ENCODE measurements around the gene AKAP12.

Gene AKAP12, protein sequence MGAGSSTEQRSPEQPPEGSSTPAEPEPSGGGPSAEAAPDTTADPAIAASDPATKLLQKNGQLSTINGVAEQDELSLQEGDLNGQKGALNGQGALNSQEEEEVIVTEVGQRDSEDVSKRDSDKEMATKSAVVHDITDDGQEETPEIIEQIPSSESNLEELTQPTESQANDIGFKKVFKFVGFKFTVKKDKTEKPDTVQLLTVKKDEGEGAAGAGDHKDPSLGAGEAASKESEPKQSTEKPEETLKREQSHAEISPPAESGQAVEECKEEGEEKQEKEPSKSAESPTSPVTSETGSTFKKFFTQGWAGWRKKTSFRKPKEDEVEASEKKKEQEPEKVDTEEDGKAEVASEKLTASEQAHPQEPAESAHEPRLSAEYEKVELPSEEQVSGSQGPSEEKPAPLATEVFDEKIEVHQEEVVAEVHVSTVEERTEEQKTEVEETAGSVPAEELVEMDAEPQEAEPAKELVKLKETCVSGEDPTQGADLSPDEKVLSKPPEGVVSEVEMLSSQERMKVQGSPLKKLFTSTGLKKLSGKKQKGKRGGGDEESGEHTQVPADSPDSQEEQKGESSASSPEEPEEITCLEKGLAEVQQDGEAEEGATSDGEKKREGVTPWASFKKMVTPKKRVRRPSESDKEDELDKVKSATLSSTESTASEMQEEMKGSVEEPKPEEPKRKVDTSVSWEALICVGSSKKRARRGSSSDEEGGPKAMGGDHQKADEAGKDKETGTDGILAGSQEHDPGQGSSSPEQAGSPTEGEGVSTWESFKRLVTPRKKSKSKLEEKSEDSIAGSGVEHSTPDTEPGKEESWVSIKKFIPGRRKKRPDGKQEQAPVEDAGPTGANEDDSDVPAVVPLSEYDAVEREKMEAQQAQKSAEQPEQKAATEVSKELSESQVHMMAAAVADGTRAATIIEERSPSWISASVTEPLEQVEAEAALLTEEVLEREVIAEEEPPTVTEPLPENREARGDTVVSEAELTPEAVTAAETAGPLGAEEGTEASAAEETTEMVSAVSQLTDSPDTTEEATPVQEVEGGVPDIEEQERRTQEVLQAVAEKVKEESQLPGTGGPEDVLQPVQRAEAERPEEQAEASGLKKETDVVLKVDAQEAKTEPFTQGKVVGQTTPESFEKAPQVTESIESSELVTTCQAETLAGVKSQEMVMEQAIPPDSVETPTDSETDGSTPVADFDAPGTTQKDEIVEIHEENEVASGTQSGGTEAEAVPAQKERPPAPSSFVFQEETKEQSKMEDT (N-terminal part only)

DNA sequence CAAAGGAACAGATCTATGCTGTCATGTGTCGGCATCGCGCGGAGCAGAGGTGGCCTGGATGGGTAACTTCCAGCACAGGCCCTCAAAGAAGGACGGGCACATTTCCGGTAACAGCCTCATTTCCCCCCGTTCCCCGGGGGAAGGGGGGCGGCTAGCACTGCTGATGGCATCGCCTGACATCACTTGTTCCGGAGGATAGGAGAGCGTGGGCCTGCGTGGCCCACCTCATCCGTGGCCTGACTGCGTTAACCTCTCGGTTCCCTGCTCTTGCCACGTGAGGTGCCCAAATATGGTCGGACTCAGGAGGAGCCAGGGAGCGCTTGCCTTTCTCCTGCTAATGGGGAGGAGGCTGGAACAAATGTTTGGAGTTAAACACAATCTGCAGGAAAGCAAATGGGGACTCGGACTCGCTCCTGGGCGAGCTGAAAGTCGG, at the start of gene AKAP12:
Gene AKAP12, plus strand, starts transcription at position 365 of the 433 bp plus-strand sequence. CDS start 596 bp downstream, outside the sequence.
- DNase-seq, result no peak

DNA sequence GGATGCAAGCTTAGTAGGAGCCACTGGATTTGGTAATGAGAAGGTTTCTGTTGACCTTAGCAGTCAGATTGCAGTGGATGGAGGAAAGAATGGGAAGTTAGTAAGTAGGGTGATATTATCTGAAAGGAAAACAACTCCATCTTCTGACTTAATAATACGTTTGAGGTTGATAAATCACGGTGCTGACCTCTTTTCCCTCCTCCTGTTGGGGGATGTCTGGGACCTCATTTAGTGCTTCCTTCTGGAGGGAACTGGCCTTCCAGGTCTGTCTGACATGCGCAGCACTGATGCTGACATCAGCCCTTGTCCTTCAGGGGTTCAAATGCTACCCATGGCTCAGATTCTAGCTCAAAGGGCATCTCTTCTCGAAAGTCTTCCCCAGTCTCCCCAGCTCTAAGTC, 48.2 kb upstream of the AKAP12 start:
- DNase-seq, result no peak

DNA sequence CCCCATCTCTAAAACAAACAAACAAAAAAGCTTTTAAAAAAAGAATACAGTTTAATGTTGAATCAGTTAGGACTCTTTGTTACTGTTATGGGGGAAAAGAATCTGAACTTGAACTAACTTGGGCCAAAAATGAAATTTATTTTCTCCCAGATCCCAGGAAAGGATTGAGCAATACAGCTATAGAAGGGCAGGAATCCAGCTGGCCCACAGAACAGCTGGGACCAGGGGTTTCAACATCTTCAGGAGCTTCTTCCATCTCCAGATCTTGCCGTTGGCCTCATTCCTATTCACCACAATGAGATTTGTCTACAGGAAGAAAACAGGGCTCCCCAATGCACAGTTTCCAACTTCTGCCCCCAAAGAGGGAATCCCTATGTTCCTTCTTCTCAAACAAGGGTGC, 43.2 kb upstream of the AKAP12 start:
- no peak for DNase-seq

DNA sequence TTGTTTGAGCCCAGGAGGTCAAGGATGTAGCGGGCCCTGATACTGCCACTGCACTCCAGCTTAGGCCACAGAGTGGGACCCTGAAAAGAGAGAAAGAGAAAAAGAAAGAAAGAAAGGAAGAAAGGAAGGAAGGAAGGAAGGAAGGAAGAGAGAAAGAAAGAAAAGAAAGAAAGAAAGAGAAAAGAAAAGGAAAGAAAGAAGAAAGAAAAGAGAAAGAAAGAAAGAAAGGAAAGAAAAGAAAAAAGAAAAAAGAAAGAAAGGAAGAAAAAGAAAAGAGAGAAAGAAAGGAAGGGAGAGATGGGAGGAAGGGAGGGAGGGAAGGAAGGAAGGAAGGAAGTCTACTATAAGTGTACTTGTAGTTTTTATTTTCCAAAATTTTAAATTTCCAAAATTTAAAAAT, 42.2 kb upstream of the AKAP12 start:
- no peak for DNase-seq

DNA sequence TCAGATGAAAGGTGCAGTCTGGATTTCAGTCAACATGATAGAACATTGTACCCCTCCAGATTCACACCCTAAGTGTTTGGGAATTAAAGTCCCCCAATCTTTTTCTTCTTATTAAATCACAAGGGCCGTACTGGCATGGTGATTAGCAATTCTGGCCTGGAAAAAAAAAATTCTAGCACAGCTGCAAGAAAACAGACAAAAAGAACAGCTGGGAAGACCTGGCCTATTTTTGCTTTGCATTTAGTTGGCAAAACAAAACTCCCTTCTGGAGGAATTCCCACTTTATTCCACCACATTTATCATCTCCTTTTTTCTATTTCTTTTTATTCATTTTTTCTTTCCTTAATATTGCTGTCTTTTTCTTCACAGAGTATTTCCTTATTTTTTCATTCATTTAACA, 39.8 kb upstream of the AKAP12 start:
- no peak for DNase-seq

DNA sequence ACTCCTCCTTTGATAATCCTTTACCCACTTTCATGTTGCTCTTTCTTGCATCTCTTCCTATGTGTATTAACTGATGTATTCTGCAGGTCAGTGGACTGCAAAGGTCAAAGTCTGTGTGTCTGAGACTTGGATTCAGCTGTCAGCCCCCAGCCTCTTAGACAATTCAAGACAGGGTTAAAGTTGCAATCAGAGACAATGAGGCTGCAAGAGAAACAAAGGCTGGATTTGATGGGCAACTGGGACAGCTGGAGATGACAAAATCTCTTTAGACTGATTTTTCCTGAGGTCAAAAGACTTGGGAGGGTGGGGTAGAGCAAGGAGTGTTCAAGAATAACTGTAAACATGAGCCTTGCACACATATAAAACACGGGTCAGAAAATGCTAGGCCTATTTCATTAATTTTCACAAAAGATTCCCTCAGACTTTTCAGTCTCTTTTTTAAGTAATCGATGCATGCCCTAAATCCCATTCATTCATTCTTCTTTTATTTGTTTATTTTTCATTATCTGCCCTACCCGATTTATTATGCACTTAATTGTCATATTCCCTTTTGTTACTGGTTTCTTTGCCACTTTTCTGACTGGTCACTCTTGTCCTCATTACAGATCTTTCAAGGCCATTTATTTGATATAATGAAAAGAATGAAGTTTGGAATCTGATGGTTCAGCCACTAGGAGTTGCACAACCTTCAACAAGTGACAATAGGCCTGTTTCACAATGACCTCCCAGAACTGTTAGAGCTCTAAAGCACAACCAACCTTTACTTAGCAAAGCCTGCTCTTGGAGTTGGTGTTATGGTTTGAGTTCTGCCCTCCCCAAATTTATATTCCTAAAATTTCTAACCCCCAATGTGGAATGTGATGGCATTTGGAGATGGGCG, 33.8 kb upstream of the AKAP12 start:
- no peak for DNase-seq

DNA sequence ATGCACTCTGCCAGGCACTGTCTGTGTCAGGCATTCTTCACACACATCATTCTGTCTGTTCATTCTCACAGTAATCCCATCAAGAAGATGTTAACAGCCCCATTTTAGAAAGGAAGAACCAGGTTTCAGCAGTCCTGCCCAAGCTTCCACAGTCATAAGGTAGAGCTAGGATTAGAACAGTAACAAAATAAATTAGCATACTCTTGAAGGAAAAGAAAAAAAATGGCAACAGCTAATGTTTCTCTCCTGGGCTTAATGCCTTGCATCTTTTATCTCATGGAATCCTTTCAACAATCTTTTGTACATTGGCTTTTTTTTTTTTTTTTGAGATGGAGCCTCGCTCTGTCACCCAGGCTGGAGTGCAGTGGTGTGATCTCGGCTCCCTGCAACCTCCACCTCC, 32.1 kb upstream of the AKAP12 start:
- no peak for DNase-seq

DNA sequence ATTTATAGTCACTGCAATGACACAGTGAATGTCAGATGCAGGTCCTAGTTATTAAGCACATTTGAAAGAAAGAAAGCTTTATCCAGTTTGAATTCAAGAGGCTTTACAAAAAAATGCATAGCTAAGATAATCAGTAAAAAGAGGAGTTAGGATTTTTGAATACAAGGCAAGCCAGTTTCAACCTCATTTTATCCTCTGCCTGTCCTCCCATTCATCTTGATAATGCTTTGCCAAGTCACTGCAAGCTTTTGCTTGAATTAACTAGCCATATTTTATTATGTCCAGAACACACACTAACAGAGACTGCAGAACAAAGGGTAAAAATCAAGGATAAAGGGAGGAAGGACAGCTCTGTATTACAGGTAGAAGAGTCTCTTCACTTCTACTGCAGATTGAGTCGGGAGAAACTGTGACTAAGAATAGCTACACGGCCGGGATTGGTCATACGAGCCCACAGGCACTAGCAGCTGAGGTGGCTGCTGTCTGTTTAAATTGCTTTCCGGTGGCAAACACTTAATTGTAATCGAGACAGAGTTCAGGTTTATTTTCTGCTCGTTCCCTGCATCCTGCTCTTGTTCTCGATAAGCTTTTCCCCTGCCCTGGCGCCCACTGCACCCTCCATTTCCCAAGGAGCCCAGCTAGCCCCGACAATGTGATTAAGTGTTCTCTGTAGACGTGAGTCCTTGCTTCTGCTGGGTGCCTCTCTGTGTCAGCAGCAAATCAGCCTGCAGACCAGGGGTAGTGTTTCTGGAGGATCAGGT, 30.5 kb upstream of the AKAP12 start:
- DNase-seq, result peak; percentile 46

DNA sequence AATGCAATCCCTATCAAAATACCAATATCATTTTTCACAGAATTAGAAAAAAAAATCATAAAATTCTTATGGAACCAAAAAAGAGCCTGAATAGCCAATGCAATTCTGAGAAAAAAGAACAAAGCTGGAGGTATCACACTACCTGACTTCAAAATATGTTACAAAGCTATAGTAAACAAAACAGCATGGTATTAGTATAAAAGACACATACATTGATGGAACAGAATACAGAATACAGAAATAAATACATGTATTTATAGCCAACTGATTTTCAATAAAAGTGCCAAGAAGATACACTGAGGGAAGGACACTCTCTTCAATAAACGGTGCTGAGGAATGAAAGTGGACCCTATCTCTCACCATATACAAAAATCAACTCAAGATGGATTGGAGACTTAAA, 28.7 kb upstream of the AKAP12 start:
- peak; percentile 14 for DNase-seq

DNA sequence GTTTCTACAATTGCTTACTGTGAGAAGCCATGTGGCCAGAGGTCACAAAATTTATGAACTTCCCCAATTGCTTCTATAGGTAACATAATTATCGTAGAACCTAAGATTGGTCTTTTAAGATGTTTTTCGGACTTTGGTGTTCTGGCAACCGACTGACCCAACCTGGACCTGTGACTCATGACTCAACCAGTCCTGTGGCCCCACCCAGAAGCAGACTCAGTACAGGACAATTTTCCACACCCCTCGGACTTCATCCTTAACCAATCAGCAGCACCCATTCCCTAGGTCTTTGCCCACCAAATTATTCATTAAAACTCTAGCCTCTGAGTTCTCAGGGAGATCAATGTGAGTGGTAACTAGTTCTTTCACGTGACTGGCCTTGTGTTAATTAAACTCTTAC, 26.4 kb upstream of the AKAP12 start:
- no peak for DNase-seq

DNA sequence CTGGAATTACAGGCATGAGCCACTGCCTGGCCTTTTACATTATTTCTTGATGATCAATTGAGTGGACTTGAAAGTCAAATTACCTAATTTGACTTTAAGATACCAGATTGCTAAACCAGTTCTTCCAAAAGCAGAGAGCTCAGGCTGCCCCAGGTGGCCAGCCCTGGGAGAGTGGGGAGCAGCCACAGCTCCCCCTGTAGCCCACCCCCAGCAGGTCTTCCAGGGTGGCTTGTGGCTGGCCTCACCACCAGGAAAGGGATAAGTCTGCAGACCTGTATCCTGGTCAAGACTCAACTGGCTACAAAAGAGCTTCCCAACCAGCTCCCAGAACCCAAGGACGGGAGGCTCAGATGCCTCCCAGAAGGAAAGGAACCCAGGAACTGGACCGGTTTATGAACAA, 23.8 kb upstream of the AKAP12 start:
- DNase-seq, result no peak

DNA sequence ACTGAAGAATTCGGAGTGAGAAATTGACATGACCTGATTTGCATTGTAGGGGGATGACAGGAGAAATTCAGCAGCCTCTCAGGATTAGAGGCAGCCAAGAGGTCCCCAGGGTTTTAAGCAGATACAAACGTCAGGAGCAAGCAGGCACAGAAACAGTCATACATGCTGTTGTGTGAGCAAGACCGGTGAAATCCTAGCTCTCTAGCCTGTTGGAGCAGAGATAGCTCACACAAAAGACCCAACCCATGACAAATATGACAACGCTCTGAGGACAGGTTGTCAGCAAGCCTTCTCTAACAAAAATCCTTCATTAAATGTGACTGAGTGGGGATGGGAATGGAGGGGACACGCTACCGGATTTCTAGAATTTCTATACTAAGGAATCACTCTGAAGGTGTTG, 23.0 kb upstream of the AKAP12 start:
- no peak for DNase-seq

DNA sequence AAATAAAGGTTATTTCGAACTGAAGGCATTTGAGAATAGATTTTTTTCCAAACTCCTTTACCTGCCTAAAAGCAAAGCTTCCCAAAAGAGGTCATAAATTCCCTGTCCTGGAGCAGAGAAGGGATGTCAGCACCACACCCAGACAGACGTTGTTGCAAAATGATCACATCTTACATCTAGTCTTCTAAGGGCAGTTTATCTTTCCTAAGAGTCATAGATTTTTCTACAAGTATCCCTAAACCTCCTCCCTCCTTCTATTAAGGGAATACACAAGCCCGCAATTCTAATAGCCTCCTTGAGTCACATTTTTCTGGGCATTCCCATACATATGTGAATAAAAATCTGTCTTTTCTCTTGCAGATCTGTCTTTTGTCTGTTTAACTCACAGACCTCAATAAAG, 20.6 kb upstream of the AKAP12 start:
- DNase-seq, result no peak

DNA sequence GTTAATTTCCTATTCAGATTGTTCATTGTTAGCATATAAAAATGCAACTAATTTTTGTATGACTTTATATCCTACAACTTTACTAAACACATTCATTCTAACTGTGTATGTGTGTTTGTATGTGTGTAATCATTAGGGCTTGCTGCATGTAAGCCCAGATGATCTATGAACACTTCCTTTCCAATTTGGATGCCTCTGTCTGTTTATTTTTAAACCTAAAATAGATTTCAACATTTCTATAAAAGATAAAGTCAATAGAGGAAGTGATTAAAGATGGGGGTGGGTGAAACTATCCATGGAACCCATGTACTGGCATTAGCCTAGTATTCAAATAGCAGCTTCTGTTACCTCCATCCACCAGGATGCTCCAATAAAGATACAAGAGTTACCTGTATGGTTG, 15.7 kb upstream of the AKAP12 start:
- DNase-seq, result peak; percentile 32

DNA sequence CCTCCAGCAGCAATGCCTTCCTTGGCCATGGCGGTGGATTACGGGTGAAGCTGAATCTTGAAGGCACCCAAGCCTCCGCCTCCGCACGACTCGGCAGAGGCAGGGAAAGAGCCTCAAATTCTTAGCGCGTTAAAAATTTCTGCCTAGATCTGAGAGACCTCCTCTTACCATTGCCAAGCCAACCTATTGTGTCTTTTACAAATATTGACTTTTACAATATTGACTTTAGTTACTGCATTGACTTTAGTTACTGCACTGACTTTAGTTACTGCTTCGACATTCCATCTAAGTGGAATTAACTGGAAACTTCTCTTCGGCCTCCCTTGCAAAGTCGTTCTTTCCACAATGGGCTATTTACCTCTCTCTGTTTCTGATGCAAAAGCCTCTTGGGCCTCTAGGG, 13.8 kb upstream of the AKAP12 start:
- DNase-seq, result no peak

DNA sequence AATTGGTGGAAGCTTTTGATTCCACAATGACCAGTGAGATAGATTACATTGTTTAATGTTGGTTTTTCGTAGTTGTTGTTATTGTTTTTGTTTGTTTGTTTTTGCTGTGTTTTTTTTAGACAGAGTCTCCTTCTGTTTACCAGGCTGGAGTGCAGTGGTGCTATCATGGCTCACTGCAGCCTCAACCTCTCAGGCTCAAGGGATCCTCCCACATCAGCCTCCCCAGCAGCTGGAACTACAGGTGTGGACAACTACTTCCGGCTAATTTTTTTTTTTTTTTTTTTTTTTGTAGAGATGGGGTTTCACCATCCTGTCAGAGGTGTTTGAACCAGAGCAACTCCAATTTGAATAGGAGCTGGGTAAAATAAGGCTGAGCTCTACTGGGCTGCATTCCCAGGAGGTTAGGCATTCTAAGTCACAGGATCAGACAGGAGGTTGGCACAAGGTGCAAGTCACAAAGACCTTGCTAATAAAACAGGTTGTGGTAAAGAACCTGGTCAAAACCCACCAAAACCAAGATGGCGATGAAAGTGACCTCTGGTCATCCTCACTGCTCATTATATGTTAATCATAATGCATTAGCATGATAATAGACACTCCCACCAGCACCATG, 10.9 kb upstream of the AKAP12 start:
- DNase-seq, result no peak

DNA sequence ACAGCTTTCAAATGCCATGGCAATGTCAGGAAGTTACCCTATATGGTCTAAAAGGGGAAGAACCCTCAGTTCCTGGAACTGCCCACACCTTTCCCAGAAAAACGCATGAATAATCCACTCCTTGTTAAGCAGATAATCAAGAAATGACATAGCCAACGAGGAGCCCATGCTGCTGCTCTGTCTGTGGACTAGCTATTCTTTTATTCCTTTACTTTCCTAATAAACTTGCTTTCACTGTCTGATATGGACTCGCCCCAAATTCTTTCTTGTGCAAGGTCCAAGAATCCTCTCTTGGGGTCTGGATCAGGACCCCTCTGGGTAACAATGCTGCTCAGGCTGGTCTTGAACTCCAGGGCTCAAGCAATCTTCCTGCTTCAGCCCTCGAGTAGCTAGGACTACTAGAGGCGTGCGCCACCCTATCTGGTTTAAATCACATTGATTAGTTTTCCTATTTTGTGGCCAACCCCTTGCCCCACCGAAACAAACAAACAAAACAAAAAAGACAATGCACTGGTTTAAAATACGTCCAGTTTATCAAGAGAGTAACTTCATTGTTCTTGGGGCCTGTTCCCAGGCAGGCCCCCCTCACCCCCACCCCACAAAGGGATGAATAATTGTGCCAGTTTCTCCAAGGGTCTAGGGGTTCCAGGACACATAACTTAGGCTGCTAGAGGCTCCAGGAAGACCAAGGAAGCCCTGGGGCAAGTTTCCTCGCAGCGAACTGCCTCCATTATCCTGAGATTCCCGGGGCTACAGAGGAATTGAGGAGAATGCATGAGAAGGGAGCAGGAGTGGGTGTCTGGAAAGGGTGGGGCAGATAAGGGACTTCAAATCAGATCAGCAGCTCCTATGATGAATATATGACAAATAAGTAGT, 10.1 kb upstream of the AKAP12 start:
- DNase-seq, result peak; percentile 99

DNA sequence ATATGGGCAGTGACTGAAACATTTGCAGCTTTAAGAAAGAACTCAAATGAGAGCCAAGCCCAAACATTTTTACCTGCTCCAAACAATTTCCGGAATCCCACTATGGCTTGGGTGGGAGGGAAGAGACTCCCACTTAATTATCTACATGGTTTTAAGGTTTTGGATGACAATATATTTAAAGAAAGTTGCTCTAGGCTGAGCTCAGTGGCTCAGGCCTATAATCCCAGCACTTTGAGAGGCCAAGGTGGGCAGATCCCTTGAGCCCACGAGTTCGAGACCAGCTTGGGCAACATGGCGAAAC, 9.5 kb upstream of the AKAP12 start:
- no peak for DNase-seq

DNA sequence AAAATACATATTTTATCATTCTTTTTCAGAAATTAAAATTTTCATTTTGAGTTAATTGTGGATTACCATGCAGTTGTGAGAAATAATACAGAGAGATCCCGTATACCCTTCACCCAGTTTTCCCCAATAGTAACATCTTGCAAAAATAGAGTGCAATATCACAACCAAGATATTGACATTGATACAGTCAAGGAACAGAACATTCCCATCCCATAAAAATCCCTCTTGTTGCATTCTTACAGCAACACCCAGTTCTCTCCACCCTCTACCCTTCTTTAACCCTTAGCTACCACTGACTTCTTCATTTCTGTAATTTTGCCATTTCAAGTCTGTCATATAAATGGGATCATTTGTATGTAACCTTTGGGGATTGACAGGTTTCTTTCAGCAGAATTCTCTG, 6.9 kb upstream of the AKAP12 start:
- no peak for DNase-seq

DNA sequence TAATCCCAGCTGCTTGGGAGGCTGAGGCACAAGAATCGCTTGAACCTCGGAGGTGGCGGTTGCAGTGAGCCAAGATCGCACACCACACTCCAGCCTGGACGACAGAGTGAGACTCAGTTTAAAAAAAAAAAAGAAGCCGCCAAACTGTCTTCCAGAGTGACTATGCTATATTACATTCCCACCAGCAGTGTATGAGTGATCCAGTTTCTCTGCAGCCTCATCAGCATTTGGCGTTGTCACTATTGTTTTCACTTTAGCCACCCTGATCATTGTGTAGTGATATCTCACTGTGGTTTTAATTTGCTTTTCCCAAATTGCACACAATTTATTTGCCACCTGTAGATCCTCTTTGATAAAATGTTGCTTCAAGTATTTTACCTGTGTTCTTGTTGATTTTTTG, 6.0 kb upstream of the AKAP12 start:
- DNase-seq, result no peak
